Measurements from ENCODE around the gene CCDC170. TPM values are rescaled to one million over a fixed set of nuclear protein-coding genes. Genes with fewer than 3 reads are reported as not detected.

CCDC170 gene
- total RNA-seq, 2 donors from 2014 or later = 0.67 to 1.7 TPM

DNA sequence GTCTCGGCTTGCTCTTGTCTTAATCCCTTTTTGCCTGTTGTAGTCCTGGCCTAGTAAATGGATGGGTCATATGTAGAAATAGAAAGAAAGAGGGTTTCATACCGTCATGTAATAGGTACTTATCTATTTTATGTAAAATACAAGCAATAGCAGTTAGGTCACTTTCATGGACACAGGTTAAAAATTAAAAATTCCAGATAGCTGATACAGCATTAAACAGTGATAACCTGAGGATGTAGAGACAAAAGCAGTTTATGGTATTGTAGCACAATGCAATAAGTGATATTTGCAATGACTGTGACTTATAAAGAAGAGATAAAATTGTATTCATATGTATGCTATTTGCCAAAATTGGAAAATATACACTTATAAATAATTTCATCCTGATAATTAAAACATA lies 96.9 kb downstream of the CCDC170 start:
- ATAC-seq (no peak), DNase-seq (no peak)
- intact Hi-C loops (cut with DNase I, micrococcal nuclease) = no loop called here

DNA sequence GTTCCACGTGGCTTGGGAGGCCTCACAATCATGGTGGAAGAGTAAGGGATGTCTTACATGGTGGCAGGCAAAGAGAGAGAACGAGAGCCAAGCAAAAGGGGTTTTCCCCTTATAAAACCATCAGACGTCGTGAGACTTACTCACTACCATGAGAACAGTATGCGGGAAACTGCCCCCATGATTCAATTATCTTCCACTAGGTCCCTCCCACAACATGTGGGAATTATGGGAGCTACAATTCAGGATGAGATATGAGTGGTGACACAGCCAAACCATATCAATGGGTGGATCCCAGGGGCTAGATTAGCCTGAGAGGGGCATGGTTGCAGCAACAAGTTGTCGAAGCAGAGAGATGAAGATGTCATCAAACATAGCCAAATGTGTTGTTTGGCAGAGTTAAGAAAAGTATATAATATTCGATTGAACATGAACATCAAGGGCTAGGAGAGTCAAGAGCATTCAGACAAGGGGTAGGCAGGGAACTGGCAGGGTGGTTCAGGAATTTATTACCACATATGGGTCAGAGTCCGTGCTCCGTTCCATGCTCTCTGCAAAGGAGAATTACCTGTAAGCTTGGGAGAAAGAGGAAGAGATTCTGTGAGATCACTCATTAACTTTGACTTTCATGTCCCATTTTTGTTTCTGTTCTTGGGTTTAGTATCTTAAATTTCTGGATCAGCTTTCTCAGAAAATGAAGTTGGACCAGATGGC lies 98.8 kb downstream of the CCDC170 start:
- intact Hi-C loops (cut with DNase I, micrococcal nuclease) = no loop called here
- DNase-seq (no peak), ATAC-seq (peak; percentile 89)

DNA sequence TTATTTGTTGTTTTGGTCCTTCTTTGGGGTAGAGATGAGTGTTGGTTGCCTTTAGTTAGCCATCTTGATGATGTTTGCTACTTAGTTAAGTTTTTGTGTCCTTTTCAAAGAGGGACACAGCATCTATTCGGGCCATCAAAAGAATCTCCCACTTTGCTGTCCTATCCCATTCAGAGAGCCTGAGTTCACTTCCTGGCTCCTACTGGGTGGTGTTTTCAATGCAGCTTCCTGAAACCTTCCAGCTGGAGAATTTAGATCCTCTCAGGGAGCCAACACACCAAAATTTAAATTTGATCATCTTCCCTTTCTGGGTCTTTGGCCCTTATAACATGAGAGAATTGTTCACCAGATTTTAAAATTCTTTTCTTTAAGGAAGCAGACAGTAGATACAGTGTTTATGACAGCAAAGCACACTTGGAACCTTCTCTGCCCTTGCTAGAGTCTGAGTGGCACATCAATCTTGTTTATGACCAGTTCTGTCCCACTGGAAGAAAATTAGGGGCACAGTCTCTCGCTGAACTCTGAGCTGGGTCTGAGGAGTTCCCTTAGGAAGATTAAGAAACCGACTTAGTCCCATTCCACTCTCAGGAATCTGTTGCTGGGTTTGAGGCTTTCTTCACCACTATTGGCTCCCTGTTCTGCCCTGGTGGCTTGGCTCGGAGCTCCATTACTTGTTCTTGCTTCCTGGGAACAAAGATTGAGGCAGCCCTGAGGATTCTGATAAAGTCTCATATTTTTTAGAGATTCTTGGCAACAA lies 115.5 kb downstream of the CCDC170 start:
- intact Hi-C loops (cut with DNase I, micrococcal nuclease) = no loop called here
- no peak for ATAC-seq
- DNase-seq = no peak

DNA sequence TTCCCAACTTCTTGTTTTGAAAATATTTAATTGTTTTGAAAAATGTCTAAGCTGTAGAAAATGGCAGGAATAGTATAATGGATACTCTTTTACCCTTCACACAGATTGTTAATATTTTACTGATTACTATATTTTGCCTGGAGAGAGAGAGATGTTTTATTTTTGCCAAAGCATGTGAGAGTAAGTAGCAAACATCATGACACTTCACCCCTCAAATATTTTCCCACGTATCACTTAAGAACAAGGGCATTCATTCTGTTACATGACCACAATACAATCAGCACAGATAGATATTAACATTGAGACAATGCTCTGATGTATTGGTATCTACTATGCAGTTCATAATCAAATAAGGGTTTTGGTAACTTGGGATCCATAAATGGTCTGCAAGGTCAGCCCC lies 116.5 kb downstream of the CCDC170 start:
- no peak for DNase-seq
- intact Hi-C loops (cut with DNase I, micrococcal nuclease) = no loop called here
- no peak for ATAC-seq

DNA sequence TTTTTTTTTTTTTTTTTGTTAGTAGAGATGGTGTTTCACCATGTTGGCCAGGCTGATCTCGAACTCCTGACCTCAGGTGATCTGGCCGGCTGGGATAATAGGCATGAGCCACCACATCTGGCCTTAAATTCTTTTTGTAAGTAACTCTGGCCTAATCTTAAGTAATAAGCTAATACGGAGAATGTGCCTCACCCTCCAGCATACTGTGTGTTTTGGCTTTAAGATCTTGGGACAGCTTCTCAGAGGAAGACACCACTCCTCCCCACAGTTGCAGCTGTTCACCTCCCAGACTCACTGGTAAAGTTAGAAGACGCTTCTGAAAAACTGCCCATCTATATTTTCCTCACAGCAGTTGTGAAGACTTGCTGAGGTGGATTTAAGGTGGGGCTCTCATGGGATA lies 120.8 kb downstream of the CCDC170 start:
- intact Hi-C loops (cut with DNase I, micrococcal nuclease) = no loop called here
- no peak for DNase-seq
- no peak for ATAC-seq

DNA sequence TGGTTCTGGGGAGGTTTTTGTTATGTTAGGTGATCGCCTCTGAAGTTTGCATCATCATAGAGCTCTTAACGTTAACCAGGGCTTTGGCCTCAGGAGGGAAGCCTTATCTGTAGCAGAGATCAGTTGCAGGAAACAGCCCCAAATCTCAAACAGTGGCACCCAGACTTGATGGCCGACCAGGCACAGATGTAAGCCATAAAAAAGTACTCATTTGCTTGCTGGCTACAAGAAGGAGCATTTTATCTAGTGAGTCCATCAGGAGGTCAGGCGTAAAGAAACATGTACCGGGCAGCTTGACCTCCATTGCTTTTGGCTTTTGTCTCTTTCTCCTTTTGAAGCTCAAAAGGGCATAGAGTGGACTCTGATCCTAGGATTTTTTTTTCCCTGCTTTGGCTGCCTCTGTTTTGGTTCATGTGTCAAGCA lies 122.3 kb downstream of the CCDC170 start:
- ATAC-seq (no peak), DNase-seq (no peak)
- intact Hi-C loops (cut with DNase I, micrococcal nuclease) = no loop called here

DNA sequence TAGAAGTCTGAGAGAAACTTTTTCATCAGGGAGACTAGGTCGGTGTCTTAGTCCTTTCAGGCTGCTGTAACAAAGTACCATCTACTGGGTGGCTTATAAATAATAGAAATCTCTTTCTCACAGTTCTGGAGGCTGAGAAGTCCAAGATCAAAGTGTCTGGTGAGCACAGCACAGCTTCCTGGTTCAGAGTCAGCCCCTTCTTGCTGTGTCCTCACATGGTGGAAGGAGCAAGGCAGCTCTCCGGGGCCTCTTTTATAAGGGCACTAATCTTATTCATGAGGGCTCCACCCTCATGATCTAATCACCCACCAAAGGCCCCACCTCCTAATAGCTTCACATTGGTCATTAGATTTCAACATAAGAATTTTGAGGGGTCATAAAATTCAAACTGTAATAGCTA lies 122.8 kb downstream of the CCDC170 start:
- ATAC-seq = no peak
- intact Hi-C loops (cut with DNase I, micrococcal nuclease) = no loop called here
- DNase-seq = no peak

DNA sequence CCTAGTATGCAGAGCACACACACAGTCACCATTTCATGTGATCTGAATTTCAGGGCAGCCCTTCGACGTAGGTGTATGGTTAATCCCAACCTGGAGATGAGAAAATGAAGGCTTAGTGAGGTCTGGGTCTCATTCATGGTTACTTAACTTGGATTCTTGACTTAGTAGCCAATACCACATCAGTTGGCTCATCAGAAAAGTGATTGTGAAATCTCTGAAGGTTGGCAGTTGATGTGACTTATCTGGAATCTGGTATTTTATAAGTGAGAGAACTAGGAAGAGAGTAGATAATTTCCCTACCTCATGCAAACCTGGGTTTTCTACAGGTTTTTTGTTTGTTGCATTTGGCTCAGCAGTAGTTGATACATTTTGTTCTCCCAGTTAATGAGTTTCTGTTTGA lies 123.7 kb downstream of the CCDC170 start:
- intact Hi-C loops (cut with DNase I, micrococcal nuclease) = no loop called here
- DNase-seq (no peak), ATAC-seq (no peak)

DNA sequence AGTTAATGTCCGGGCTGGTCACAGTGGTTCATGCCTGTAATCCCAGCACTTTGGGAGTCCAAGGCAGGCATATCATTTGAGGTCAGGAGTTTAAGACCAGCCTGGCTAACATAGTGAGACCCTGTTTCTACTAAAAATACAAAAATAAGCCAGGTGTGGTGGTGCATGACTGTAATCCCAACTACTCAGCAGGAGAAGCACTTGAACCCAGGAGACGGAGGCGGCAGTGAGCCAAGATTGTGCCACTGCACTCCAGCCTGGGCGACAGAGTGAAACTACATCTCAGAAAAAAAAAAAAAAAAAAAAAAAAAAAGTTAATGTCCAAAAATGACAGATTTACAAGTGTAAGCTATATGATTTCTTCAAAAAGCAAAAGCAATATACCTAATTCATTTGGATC lies 124.9 kb downstream of the CCDC170 start:
- intact Hi-C loops (cut with DNase I, micrococcal nuclease) = no loop called here
- DNase-seq (no peak), ATAC-seq (no peak)

DNA sequence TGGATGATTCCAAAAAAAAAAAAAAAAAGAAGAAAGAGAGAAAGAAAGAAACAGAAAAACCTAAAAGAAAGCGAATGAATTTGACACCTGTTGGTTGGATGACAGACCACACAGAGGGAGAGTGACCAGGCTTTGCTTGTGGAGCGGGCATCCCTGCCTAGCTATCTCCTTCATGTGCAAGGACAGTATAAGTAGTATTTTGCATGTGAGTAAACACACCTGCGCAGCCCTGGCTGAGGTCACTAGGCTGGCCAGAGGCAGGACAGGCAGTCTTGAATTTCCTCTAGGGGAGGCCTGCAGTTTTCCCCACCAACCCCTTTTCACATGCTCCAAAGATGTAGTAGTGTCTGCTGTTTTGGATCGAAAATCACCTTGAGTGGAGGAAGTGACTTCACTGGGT lies 126.4 kb downstream of the CCDC170 start:
- ATAC-seq (no peak), DNase-seq (no peak)
- intact Hi-C loops (cut with DNase I, micrococcal nuclease) = no loop called here

DNA sequence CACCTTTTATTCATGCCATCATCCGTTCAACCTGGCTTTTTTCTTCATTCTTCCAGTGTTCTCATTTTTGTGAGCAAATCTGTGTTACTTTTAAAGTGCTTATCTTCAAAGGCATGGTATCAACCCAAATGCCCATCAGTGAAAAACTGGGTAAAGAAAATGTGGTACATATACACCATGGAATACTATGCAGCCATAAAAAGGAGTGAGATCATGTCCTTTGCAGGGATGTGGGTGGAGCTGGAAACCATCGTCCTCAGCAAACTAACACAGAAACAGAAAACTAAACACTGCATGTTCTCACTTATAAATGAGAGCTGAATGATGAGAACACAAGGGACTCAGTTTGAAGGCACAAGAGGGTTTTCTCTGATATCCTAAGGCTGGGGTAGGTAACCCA lies 130.3 kb downstream of the CCDC170 start:
- intact Hi-C loops (cut with DNase I, micrococcal nuclease) = no loop called here
- ATAC-seq = no peak
- no peak for DNase-seq

DNA sequence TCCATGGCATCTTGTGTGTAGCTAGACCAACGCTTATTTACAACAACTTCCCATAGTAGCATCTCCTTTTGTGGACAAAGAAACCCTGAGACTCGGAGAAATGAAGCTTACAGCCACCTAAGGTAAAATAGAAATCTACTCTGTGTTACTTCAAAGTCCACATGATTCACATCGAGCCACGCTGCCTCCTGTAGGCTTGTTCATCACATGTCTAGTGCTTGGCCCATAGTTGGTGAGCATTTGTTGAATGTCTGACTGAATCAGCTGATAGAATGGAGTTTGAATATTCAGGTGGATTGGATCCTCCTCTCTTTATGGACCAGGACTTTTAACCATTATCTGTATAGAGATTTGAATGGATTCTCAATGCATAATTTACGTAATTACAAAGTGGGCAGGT lies 130.7 kb downstream of the CCDC170 start:
- intact Hi-C loops (cut with DNase I, micrococcal nuclease) = no loop called here
- no peak for ATAC-seq

DNA sequence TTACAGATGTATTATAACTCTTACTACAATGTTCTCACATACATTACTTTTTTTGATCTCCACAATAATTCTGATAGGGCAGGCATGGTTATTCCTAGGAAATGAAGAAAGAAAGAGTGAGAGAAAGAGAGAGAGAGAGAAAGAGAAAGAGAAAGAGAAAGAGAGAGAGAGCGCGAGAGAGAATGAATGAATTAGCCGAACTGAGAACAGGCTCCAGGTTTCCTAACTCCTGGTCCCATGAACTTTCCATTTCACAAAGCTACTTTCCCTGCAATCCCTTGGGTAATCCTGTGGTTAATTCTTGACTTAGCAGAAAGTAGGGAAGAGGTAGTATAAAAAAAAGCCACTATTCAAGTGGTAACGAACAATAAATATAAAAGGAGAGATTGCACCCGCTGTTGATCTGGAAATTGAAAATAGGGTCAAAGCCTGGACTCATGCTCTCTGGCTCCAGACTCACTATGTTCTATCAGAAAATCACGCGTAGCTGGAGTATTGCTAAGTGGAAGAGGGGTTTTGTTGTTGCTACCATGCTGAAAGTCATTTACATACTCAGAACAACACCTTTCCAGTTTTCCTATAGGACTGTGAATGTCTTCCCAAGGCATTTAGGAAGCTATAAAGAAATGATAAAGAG lies 131.2 kb downstream of the CCDC170 start:
- intact Hi-C loops (cut with DNase I, micrococcal nuclease) = no loop called here
- DNase-seq (no peak), ATAC-seq (no peak)

More for the DNA sequence above, 130.7 kb downstream of the CCDC170 start:
- no peak for DNase-seq

DNA sequence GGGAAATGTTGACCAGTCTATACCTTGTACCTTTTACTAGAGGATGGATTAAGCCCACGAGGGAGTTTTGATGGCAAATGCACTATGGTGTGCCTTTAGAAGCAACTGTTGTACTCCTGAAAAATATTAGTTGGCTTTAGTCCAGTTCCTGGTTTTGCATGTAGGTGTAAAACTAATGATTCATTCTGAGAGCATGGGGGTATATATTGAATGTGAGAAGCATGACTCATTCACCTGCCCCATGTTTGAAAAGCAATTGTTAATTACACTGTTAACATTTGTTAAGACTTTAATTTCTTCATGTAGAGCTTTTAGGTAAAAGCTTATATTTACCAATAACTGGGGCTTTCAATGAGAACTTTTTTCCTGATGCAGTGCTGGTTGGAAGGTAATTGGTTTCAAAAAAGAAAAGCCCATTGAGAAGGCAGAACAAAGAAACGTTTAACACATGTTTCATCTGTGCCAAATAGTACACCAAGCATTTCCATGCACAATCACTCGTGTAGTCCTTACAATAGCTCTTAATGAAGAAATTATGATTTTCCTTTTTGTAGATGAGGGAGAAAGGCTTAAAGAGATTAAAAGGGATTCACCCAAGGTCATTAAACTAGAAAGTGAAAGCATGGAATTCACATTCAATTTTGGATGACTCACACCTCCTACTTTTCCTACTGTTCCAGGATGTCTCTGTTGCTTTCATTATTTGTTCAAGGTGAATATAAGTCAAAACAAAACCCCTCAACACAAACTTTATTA lies 134.1 kb downstream of the CCDC170 start:
- ATAC-seq (no peak), DNase-seq (no peak)
- intact Hi-C loops (cut with DNase I, micrococcal nuclease) = no loop called here

DNA sequence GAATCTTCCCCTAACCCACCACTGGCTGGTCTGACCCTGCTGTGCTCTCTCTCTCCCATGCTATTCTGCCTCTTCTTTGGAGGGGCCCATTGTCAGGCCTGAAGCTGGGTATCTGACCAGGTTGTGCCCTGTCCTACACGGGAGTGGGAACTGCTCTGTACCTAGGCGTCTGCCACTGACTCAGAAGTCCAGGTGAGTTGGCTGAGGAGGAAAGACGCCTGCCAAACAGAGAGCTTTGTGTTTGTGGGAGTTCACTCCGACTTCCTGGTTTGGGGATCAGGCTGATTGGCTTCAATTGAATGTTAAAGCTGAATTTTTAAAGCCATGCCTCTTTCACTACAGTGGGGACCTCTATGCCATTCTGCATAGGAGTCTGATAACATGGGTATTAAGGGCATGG lies 136.0 kb downstream of the CCDC170 start:
- no peak for ATAC-seq
- DNase-seq = no peak
- intact Hi-C loops (cut with DNase I, micrococcal nuclease) = no loop called here

DNA sequence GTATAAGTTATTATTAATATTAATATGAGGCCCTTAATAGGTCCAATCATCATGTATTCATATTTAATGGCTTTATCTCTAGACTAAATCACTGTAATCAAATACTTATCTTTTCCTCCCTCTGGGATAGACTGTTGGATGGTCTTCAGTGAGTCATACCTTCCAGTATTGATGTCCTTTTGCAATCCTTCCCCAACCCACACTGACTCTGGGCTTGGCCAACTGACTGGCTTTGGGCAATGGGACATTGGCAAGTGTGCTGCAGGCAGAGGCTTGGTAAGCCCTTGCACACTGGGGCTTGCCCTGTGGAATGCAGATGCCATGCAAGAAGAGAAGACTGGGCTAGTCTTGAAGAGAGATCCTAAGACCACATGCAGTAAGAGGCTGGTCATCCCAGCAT lies 136.6 kb downstream of the CCDC170 start:
- ATAC-seq (no peak), DNase-seq (no peak)
- intact Hi-C loops (cut with DNase I, micrococcal nuclease) = no loop called here

DNA sequence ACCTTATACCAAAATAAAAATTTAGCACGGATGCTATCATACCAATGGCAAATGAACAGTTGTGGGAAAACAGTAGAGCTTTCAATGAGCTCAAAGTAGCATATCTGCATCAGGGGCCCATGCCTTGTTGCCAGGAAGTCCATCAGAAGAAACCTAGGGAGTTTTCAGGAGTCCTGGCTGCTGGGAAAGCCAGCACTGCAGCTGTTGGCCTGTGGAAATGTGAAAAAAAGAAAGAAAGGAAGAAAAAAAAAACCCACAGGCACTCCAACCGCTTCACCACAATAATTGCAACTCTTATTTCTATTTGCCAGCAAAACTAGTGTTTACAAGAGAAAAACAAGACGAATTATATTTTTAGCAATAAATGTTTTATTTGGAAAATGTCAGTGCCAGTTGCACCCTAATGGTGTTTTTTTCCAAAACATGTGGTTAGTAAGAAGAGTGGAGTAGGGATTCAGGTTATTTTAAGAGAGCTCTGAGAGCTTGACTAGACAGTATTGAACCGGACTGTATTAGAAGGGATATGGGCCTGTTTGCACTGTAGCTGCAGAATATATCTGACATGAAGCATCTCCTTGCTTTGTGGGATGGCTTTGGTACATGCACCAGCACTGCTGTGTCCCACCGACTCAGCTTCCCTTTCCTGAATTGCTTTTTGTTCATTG lies 137.3 kb downstream of the CCDC170 start:
- intact Hi-C loops (cut with DNase I, micrococcal nuclease) = no loop called here
- no peak for DNase-seq
- ATAC-seq = no peak

DNA sequence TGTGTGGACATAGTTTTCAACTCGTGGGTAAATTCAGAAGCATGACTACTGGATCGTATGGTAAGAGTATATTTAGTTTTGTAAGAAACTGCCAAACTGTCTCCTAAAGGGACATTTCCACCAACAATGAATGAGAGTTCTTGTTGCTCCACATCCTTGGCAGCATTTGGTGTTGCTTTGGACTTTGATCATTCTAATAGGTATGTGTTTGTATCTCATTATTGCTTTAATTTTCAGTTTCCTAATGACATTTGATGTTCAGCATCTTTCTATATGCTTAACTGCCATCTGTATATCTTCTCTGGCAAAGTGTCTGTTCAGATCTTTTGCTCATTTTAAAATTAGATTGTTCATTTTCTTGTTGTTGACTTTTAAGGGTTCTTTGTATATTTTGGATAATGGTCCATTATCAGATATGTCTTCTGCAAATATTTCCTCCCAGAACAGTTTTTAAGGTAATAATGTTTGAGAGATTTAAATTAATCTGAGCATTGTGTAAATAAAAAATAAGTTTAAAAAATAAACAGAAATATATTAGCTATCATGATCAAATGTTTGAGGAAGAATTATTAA lies 138.7 kb downstream of the CCDC170 start:
- DNase-seq = no peak
- intact Hi-C loops (cut with DNase I, micrococcal nuclease) = no loop called here
- ATAC-seq = no peak

Measured in left colon (tissue), 2 donors.